Fibroblast of lung (primary cell): ENCODE measurements around the gene DESI1. TPM values are rescaled to one million over a fixed set of nuclear protein-coding genes. Genes with fewer than 3 reads are reported as not detected.

Experiments used
- DNase-seq, 2 donors: peaks; one replicate each; pipeline versions ENCODE4 v3.0.0 to v3.0.0-alpha.2; 2010; ENCODE audit warnings: low read depth in 2 of 2
- H2AFZ ChIP-seq: 2 replicates; pipeline ENCODE4 v1.5.1; 2012; ENCODE audit warnings: low read length, control low read depth, inconsistent platforms
- H3K27ac ChIP-seq: 2 replicates; pipeline ENCODE4 v1.5.1; 2011; ENCODE audit warnings: low read length, control low read depth; ENCODE audit not compliant: insufficient read depth
- H3K27me3 ChIP-seq: 2 replicates; pipeline ENCODE4 v1.5.1; 2011; ENCODE audit warnings: mild to moderate bottlenecking, low read length; ENCODE audit not compliant: control insufficient read depth, insufficient read depth
- H3K36me3 ChIP-seq: 2 replicates; pipeline ENCODE4 v1.5.1; 2011; ENCODE audit warnings: low read length; ENCODE audit not compliant: control insufficient read depth, insufficient read depth
- H3K4me1 ChIP-seq: 2 replicates; pipeline ENCODE4 v1.5.1; 2011; ENCODE audit warnings: low read length; ENCODE audit not compliant: control insufficient read depth, insufficient read depth; ENCODE audit errors: extremely low read depth
- H3K4me2 ChIP-seq: 2 replicates; pipeline ENCODE4 v1.5.1; 2011; ENCODE audit warnings: low read length, control low read depth; ENCODE audit not compliant: insufficient read depth; ENCODE audit errors: extremely low read depth
- H3K4me3 ChIP-seq, 4 experiments: fragments of 200-600 bp in 1 of 4; sonication (generic) in 1 of 4; replicated peaks in 1 of 4; 2 replicates each; pipeline ENCODE4 v1.5.1; 2011 to 2016; ENCODE audit warnings: low read length in 4 of 4, low read depth in 3 of 4, mild to moderate bottlenecking in 3 of 4, control low read depth in 2 of 4, inconsistent platforms in 1 of 4, mixed read lengths in 1 of 4; ENCODE audit not compliant: insufficient read depth in 1 of 4; ENCODE audit errors: control extremely low read depth in 1 of 4
- H3K79me2 ChIP-seq: 2 replicates; pipeline ENCODE4 v1.5.1; 2012; ENCODE audit warnings: mild to moderate bottlenecking, low read length, inconsistent platforms; ENCODE audit not compliant: control insufficient read depth, insufficient read depth
- H3K9ac ChIP-seq: 2 replicates; pipeline ENCODE4 v1.5.1; 2011; ENCODE audit warnings: mild to moderate bottlenecking, low read length, control low read depth; ENCODE audit not compliant: insufficient read depth
- H3K9me3 ChIP-seq: 2 replicates; pipeline ENCODE4 v1.5.1; 2012; ENCODE audit warnings: low read depth, low read length; ENCODE audit not compliant: control insufficient read depth, insufficient read depth
- H4K20me1 ChIP-seq: 2 replicates; pipeline ENCODE4 v1.5.1; 2011; ENCODE audit warnings: low read length; ENCODE audit not compliant: control insufficient read depth, insufficient read depth; ENCODE audit errors: extremely low read depth
- CTCF ChIP-seq, 2 donors: IDR thresholded peaks in 1 of 2; conservative IDR thresholded peaks in 1 of 2; 1 replicate in 1 of 2; 2 replicates in 1 of 2; pipeline ENCODE4 v1.5.1; 2011 to 2012; ENCODE audit warnings: low read length in 2 of 2, control low read depth in 1 of 2, inconsistent platforms in 1 of 2, low read depth in 1 of 2, mild to moderate bottlenecking in 1 of 2
- EZH2 ChIP-seq: IDR thresholded peaks from 2 replicates; pipeline ENCODE4 v1.5.1; 2012; ENCODE audit warnings: low read length, control low read depth, mild to moderate bottlenecking; ENCODE audit errors: missing control alignments
- polyA plus RNA-seq, 2 donors: library from polyadenylated mRNA; depleted of rRNA in 1 of 2; stranded (reverse) in 1 of 2; unstranded in 1 of 2; fragments of >200 nt; gene quantifications; 2 replicates each; pipeline ENCODE4 v1.2.1, GENCODE V29; 2011 to 2012; ENCODE audit warnings: missing spikeins in 1 of 2
- total RNA-seq: library from RNA; depleted of rRNA; stranded (reverse); fragments of >200 nt; gene quantifications from 2 replicates; pipeline ENCODE4 v1.2.1, GENCODE V29; 2014

The DESI1 gene
- total and polyA plus RNA-seq, 2 donors (not counting 1 experiment from before 2014, with no cell fraction given): 11.9 to 22.4 TPM

GRCh38 chr22:41584881-41585280 lies 36.0 kb downstream of the DESI1 start:
- DNase-seq: no peak

GRCh38 chr22:41582694-41583093 lies 38.1 kb downstream of the DESI1 start:
- no peak for DNase-seq
- H3K27ac ChIP-seq: no peak overlapping the region

More at GRCh38 chr22:41584881-41585280, 36.0 kb downstream of the DESI1 start:
- Histone ChIP-seq H3K36me3 (peaks cover 15% of the 10 kb centered on the region), H3K9ac (no peak overlapping the region), H3K9me3 (no peaks in the 10 kb centered on the region), H3K4me3 (no peak overlapping the region), H4K20me1 (no peaks in the 10 kb centered on the region), H3K27ac (no peak overlapping the region), H3K79me2 (peaks cover 32% of the 10 kb centered on the region), H3K4me2 (no peak overlapping the region), H2AFZ (no peak overlapping the region), H3K4me1 (peaks cover 5% of the 10 kb centered on the region), H3K27me3 (no peaks in the 10 kb centered on the region)
- TF ChIP-seq CTCF (conservative IDR thresholded peaks at IDR 0.05 in 1 of 2, IDR thresholded peaks at IDR 0.05 in 1 of 2; ENCODE audit: low read depth in 1 of 2, low read length in 2 of 2): no peak

GRCh38 chr22:41579997-41580355 lies 40.9 kb downstream of the DESI1 start:
- H3K4me1 ChIP-seq: peaks cover 4% of the 10 kb centered on the region
- H3K9me3 ChIP-seq: no peaks in the 10 kb centered on the region
- TF ChIP-seq CTCF (conservative IDR thresholded peaks at IDR 0.05 in 1 of 2, IDR thresholded peaks at IDR 0.05 in 1 of 2; ENCODE audit: low read depth in 1 of 2, low read length in 2 of 2) (no peak), EZH2 (no peak)
- H3K4me3 ChIP-seq: no peak overlapping the region
- no peaks in the 10 kb centered on the region for H4K20me1 ChIP-seq
- no peak overlapping the region for H2AFZ ChIP-seq
- no peak for DNase-seq
- H3K27me3 ChIP-seq: no peaks in the 10 kb centered on the region
- peaks cover 5% of the 10 kb centered on the region for H3K79me2 ChIP-seq
- no peak overlapping the region for H3K9ac ChIP-seq
- no peak overlapping the region for H3K4me2 ChIP-seq
- H3K36me3 ChIP-seq: peaks cover 26% of the 10 kb centered on the region
- H3K27ac ChIP-seq: no peak overlapping the region

More at GRCh38 chr22:41582694-41583093, 38.1 kb downstream of the DESI1 start:
- H3K9ac ChIP-seq: no peak overlapping the region
- no peak overlapping the region for H2AFZ ChIP-seq
- H3K4me3 ChIP-seq: no peak overlapping the region
- no peaks in the 10 kb centered on the region for H3K4me1 ChIP-seq
- H3K9me3 ChIP-seq: no peaks in the 10 kb centered on the region
- no peak overlapping the region for H3K4me2 ChIP-seq
- peaks cover 18% of the 10 kb centered on the region for H3K36me3 ChIP-seq
- H3K27me3 ChIP-seq: no peaks in the 10 kb centered on the region
- H4K20me1 ChIP-seq: no peaks in the 10 kb centered on the region
- TF ChIP-seq CTCF (conservative IDR thresholded peaks at IDR 0.05 in 1 of 2, IDR thresholded peaks at IDR 0.05 in 1 of 2; ENCODE audit: low read depth in 1 of 2, low read length in 2 of 2) (no peak), EZH2 (no peak)
- peaks cover 13% of the 10 kb centered on the region for H3K79me2 ChIP-seq
